Epithelial cell of proximal tubule (primary cell): ENCODE measurements around the gene SERPINF2. TPM values are rescaled to one million over a fixed set of nuclear protein-coding genes. Genes with fewer than 3 reads are reported as not detected.
A peak's percentile ranks its signal among the peaks of the same experiment; 100 is the strongest.

Source experiments
- DNase-seq: peaks from one replicate; pipeline ENCODE4 v3.0.0-alpha.2; 2011; ENCODE audit warnings: low read depth
- H3K4me3 ChIP-seq: 2 replicates; pipeline ENCODE4 v1.5.1; 2011; ENCODE audit warnings: low read depth, mild to moderate bottlenecking, low read length
- CTCF ChIP-seq: conservative IDR thresholded peaks from 2 replicates; pipeline ENCODE4 v1.5.1; 2012; ENCODE audit warnings: low read depth, mild to moderate bottlenecking, low read length
- total RNA-seq: library from RNA; depleted of rRNA; stranded (reverse); fragments of >200 nt; gene quantifications from 2 replicates; pipeline ENCODE4 v1.2.3, GENCODE V29; 2015

Gene SERPINF2
- total RNA-seq, 1 donor from 2014 or later, result 0.92 TPM

- no peak for DNase-seq
- peak overlapping the region; percentile 80 for H3K4me3 ChIP-seq
- TF ChIP-seq CTCF, result no peak
Measured at GRCh38 chr17:1725642-1726511, 16.8 kb upstream of the SERPINF2 start.

GRCh38 chr17:1726626-1727257, 15.9 kb upstream of the SERPINF2 start:
- no peak for TF ChIP-seq CTCF
- no peak for DNase-seq
- H3K4me3 ChIP-seq, result no peak overlapping the region

GRCh38 chr17:1727258-1727789, 15.3 kb upstream of the SERPINF2 start:
- no peak for DNase-seq
- no peak for TF ChIP-seq CTCF

GRCh38 chr17:1727876-1728630, 14.6 kb upstream of the SERPINF2 start:
- no peak for TF ChIP-seq CTCF
- H3K4me3 ChIP-seq, result no peak overlapping the region
- no peak for DNase-seq

More at GRCh38 chr17:1727258-1727789, 15.3 kb upstream of the SERPINF2 start:
- H3K4me3 ChIP-seq, result no peak overlapping the region

GRCh38 chr17:1729966-1730325, 12.7 kb upstream of the SERPINF2 start:
- DNase-seq, result no peak
- no peak for TF ChIP-seq CTCF
- H3K4me3 ChIP-seq, result no peak overlapping the region

- H3K4me3 ChIP-seq, result no peak overlapping the region
- DNase-seq, result no peak
- no peak for TF ChIP-seq CTCF
Measured at GRCh38 chr17:1730326-1731193, 12.1 kb upstream of the SERPINF2 start.
